ENCODE measurements around the gene TLDC2.

TLDC2 gene

DNA sequence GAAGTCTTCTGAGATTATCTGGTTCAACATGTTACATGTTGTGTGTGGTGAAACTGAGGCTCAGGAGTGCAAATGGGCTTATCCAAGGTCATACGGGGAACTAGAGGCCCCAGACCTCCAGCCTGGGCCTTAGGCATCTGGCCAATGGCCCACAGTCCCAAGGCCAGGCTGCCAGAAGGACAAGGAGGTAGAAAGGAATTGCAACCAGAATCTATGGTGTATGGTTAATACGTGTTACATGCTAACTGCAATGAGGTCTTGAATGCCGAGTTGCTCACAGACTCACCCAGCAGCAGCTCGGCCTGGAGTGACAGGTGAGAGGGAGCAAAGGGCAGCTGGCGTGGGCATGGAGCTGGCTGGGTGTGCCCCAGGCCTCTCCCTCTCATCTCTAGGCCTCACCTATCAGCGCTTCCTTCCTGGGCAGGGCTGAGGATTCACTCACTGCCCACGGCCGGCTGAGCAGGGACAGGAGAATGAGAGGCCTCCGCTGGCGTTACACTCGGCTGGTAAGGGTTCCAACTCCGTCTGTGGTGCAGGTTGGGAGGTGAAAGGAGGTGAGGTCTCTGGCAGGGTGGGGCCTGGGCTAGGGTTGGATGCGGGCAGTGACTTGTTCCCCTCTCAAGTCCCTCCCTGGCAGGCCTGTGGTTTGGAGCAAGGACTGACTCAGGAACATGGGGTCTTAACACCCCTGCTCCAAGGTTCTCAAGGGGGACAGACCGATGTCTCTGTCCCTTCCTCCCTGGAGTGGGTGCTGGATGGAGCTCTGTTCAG, at the start of gene TLDC2:
TSS of gene TLDC2 (plus strand) at position 437 of the 771 bp plus-strand sequence. CDS start at position 474, 37 bp downstream.
- DNase-seq (ENCODE audit: extremely low spot score) = no peak
- ChIA-PET CTCF (interaction anchor here (0.7 to 6.6 kb wide), 5 partner anchors 11 to 263 kb away, joined by 3 to 29 read pairs (median 4); no protein-coding TSS in a partner anchor), POLR2A (no interaction called here)
- TF ChIP-seq CTCF (IDR thresholded peaks at IDR 0.05; ENCODE audit: control extremely low read depth, extremely low read depth, low read depth, missing control alignments) = no peak

DNA sequence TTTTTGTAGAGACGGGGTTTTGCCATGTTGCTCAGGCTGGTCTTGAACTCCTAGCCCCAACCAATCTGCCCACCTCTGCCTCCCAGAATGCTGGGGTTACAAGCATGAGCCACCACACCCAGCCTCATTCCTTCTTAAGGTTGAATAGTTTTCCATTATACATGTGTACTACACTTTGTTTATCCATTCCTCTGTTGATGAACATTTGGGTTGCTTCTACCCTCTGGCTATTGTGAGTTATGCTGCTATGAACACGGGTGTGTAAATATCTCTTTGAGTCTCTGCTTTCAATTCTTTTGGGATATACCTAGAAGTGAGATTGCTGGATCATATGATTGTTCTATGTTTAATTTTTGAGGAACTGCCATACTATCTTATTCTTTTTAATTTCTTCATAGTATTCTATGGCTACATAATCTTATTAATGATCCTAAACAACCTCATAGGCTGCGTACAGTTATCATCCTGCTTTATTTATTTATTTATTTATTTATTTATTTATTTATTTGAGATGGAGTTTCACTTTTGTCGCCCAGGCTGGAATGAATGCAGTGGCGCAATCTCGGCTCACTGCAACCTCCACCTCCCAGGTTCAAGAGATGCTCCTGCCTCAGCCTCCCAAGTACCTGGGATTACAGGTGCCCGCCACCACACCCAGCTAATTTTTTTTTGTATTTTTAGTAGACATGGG, 49.2 kb upstream of the TLDC2 start:
- no peak for DNase-seq (ENCODE audit: extremely low spot score)
- CTCF ChIA-PET = interaction anchor here (0.7 to 2.5 kb wide), 5 partner anchors 9 to 221 kb away, joined by 3 to 12 read pairs (median 6); partner anchors contain the start of gene RAB5IF
- POLR2A ChIA-PET = no interaction called here
- no peak for TF ChIP-seq CTCF (IDR thresholded peaks at IDR 0.05; ENCODE audit: control extremely low read depth, extremely low read depth, low read depth, missing control alignments)

DNA sequence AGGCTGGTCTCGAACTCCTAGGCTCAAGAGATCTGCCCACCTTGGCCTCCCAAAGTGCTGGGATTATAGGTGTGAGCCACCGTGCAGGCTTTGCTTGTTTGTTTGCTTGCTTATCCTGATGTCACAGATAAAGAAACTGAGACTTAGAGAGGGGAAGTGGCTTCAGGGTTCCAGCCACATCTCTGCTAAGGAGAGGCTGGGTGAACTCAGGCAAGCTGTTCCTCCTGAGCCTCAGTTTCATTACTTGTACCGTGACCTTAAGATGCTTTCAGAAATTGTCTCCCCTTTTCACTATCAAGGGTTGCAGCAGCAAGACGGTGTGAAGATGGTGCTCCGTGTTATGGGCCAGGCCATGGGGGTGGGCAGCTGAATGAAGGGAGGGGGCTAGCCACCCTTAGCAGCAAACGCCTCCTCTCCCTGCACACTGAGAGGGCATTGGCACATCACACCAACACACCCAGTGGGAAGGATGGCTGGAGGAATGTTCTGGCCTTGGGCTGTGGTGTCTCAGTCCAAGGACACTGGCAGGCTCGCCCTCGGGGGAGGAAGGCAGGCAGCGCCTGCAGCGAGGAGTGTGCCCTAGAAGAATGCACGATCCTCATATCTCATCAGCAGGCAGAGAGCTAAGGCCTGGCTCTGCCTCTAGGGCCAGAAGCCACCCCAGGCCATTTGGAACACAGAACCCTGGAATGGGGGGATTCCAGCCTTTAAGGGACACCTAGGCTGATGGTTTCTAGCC, 48.2 kb upstream of the TLDC2 start:
- ChIA-PET CTCF (interaction anchor here (0.7 to 2.5 kb wide), 5 partner anchors 9 to 222 kb away, joined by 3 to 10 read pairs (median 8); partner anchors contain the start of gene RAB5IF), POLR2A (no interaction called here)
- peak; percentile 78 for DNase-seq (ENCODE audit: extremely low spot score)
- TF ChIP-seq CTCF (IDR thresholded peaks at IDR 0.05; ENCODE audit: control extremely low read depth, extremely low read depth, low read depth, missing control alignments) = no peak

- TF ChIP-seq CTCF (IDR thresholded peaks at IDR 0.05; ENCODE audit: control extremely low read depth, extremely low read depth, low read depth, missing control alignments) = no peak
- CTCF ChIA-PET = interaction anchor here (1.0 to 2.0 kb wide), 7 partner anchors 11 to 237 kb away, joined by 3 to 10 read pairs (median 3); no protein-coding TSS in a partner anchor
- POLR2A ChIA-PET = interaction anchor here (0.6 kb wide), 1 partner anchor 14 kb away, joined by 4 read pairs; no protein-coding TSS in a partner anchor
- no peak for DNase-seq (ENCODE audit: extremely low spot score)
Observed at GRCh38 chr20:36830791-36831691, 44.9 kb upstream of the TLDC2 start.

- DNase-seq (ENCODE audit: extremely low spot score) = no peak
- POLR2A ChIA-PET = interaction anchor here (0.6 kb wide), 1 partner anchor 15 kb away, joined by 7 read pairs; no protein-coding TSS in a partner anchor
- CTCF ChIA-PET = interaction anchor here (1.2 to 6.7 kb wide), 3 partner anchors 14 to 32 kb away, joined by 4 to 61 read pairs (median 4); no protein-coding TSS in a partner anchor
- no peak for TF ChIP-seq CTCF (IDR thresholded peaks at IDR 0.05; ENCODE audit: control extremely low read depth, extremely low read depth, low read depth, missing control alignments)
Observed at GRCh38 chr20:36832791-36833190, 43.1 kb upstream of the TLDC2 start.

Measured in GM10248 (cell line).